CD14-positive monocyte (primary cell): Measurements from ENCODE around the gene CANX. TPM values are rescaled to one million over a fixed set of nuclear protein-coding genes. Genes with fewer than 3 reads are reported as not detected.

Experiments
- DNase-seq, 3 donors: peaks; one replicate each; pipeline ENCODE4 v3.0.0-alpha.2; 2011 to 2022
- H2AFZ ChIP-seq: 2 replicates; pipeline ENCODE4 v1.6.0; 2012; ENCODE audit warnings: mild to moderate bottlenecking, low read depth, low read length, inconsistent platforms; ENCODE audit not compliant: insufficient read depth, poor library complexity, severe bottlenecking
- H3K27ac ChIP-seq, 2 donors: 1 replicate in 1 of 2; 2 replicates in 1 of 2; pipeline ENCODE4 v1.5.1; 2012 to 2013; ENCODE audit warnings: low read length in 2 of 2, control low read depth in 1 of 2, inconsistent platforms in 1 of 2, low read depth in 1 of 2, mild to moderate bottlenecking in 1 of 2
- H3K27me3 ChIP-seq, 2 donors: one replicate each; pipeline versions ENCODE4 v1.6.0 to v1.6.1; 2011 to 2013; ENCODE audit warnings: low read length in 2 of 2; ENCODE audit not compliant: control insufficient read depth in 2 of 2, insufficient read depth in 2 of 2
- H3K36me3 ChIP-seq, 2 donors: replicated peaks in 1 of 2; 1 replicate in 1 of 2; 2 replicates in 1 of 2; pipeline versions ENCODE4 v1.5.1 to v1.6.1; 2012 to 2013; ENCODE audit warnings: low read length in 2 of 2, control low read depth in 1 of 2, inconsistent platforms in 1 of 2, mild to moderate bottlenecking in 1 of 2; ENCODE audit not compliant: insufficient read depth in 2 of 2, control insufficient read depth in 1 of 2
- H3K4me1 ChIP-seq, 2 donors: 1 replicate in 1 of 2; 2 replicates in 1 of 2; pipeline versions ENCODE4 v1.5.1 to v1.6.1; 2012 to 2013; ENCODE audit warnings: low read length in 2 of 2, control low read depth in 1 of 2, inconsistent platforms in 1 of 2, mild to moderate bottlenecking in 1 of 2, moderate library complexity in 1 of 2; ENCODE audit not compliant: insufficient read depth in 2 of 2, control insufficient read depth in 1 of 2
- H3K4me2 ChIP-seq: replicated peaks from 2 replicates; pipeline ENCODE3; 2012; ENCODE audit warnings: low read length, moderate library complexity, mild to moderate bottlenecking; ENCODE audit not compliant: poor library complexity, severe bottlenecking; ENCODE audit errors: extremely low read depth
- H3K4me3 ChIP-seq, 3 experiments: fragments of 200-600 bp in 1 of 3; sonication (generic) in 1 of 3; replicated peaks in 1 of 3; 1 replicate in 2 of 3; 2 replicates in 1 of 3; pipeline ENCODE4 v1.5.1; 2011 to 2013; ENCODE audit warnings: low read length in 3 of 3, mild to moderate bottlenecking in 3 of 3, control low read depth in 2 of 3, low read depth in 2 of 3, inconsistent platforms in 1 of 3, moderate library complexity in 1 of 3
- H3K79me2 ChIP-seq: 2 replicates; pipeline ENCODE4 v1.6.0; 2012; ENCODE audit warnings: mild to moderate bottlenecking, control low read depth, inconsistent platforms, low read length, moderate library complexity; ENCODE audit not compliant: insufficient read depth
- H3K9ac ChIP-seq: 2 replicates; pipeline ENCODE4 v1.6.0; 2017; ENCODE audit warnings: low read length, mild to moderate bottlenecking; ENCODE audit not compliant: insufficient read depth, poor library complexity, severe bottlenecking
- H3K9me3 ChIP-seq, 2 donors: replicated peaks in 1 of 2; 1 replicate in 1 of 2; 2 replicates in 1 of 2; pipeline versions ENCODE4 v1.5.1 to v1.6.1; 2012 to 2013; ENCODE audit warnings: low read length in 2 of 2, control low read depth in 1 of 2; ENCODE audit not compliant: control insufficient read depth in 1 of 2, insufficient read depth in 1 of 2
- H4K20me1 ChIP-seq: 2 replicates; pipeline ENCODE4 v1.6.0; 2012; ENCODE audit warnings: mild to moderate bottlenecking, low read length, control low read depth, moderate library complexity; ENCODE audit not compliant: insufficient read depth
- H3K27ac Mint-ChIP-seq, 7 donors: one replicate each; pipeline ENCODE4 v1.8.0; 2020; ENCODE audit warnings: mild to moderate bottlenecking in 7 of 7, mixed read lengths in 7 of 7, moderate library complexity in 6 of 7, inconsistent platforms in 2 of 7
- H3K27me3 Mint-ChIP-seq, 3 donors: one replicate each; pipeline ENCODE4 v1.8.0; 2021 to 2022; ENCODE audit warnings: low read depth in 3 of 3, mild to moderate bottlenecking in 3 of 3, mixed read lengths in 3 of 3, moderate library complexity in 3 of 3, inconsistent platforms in 1 of 3
- H3K36me3 Mint-ChIP-seq, 2 donors: one replicate each; pipeline ENCODE4 v1.8.0; 2020; ENCODE audit warnings: mixed read lengths in 2 of 2, inconsistent platforms in 1 of 2, mild to moderate bottlenecking in 1 of 2
- H3K4me1 Mint-ChIP-seq: one replicate; pipeline ENCODE4 v1.8.0; 2020; ENCODE audit warnings: mild to moderate bottlenecking, mixed read lengths
- H3K4me3 Mint-ChIP-seq, 2 donors: one replicate each; pipeline ENCODE4 v1.8.0; 2020; ENCODE audit warnings: mild to moderate bottlenecking in 2 of 2, mixed read lengths in 2 of 2, moderate library complexity in 1 of 2
- H3K9me3 Mint-ChIP-seq, 7 donors: one replicate each; pipeline ENCODE4 v1.8.0; 2020 to 2022; ENCODE audit warnings: mixed read lengths in 7 of 7, mild to moderate bottlenecking in 6 of 7, moderate library complexity in 6 of 7, inconsistent platforms in 2 of 7
- WGBS: methylation state at CpG from one replicate; pipeline ENCODE4 v1.1.5; 2013; ENCODE audit warnings: missing lambda C conversion rate; ENCODE audit not compliant: insufficient coverage; 5-methylcytosine and 5-hydroxymethylcytosine counted together
- intact Hi-C, 2 donors: fragments of 100-400 bp; cut with micrococcal nuclease; formaldehyde crosslinking; loops; one replicate each; pipeline versions ENCODE4 v1.15.0 to v1.15.1; 2023
- polyA plus RNA-seq, 3 donors: library from polyadenylated mRNA; depleted of rRNA in 1 of 3; unstranded in 2 of 3; stranded (reverse) in 1 of 3; fragments of 300-500 nt in 2 of 3; fragments of >200 nt in 1 of 3; fragmentation: Illumina TruSeq in 2 of 3; gene quantifications; 1 replicate in 2 of 3; 2 replicates in 1 of 3; pipeline ENCODE4 v1.2.3, GENCODE V29; 2012 to 2021
- TF ChIP-seq, protein P1 (sequence below): fragments of 200-600 bp; IDR thresholded peaks from one replicate; pipeline ENCODE4 v1.8.0; 2022; ENCODE audit warnings: antibody characterized with exemption, mild to moderate bottlenecking

The CANX gene
- polyA plus RNA-seq, 3 donors = 78.1 to 368 (median 259) TPM

GRCh38 chr5:179694561-179694960 lies 4.2 kb upstream of the CANX start:
- intact Hi-C loops = loop anchor here in 1 of 2 donors (10.0 kb wide), 1 partner anchor 70 kb away; the partner anchor contains the start of gene HNRNPH1
- H3K9me3 Mint-ChIP-seq = no peaks in the 10 kb centered on the region
- no peaks in the 10 kb centered on the region for H3K36me3 Mint-ChIP-seq

GRCh38 chr5:179696603-179697002 lies 2.2 kb upstream of the CANX start:
- WGBS = 20% methylated on average over 1 of the region's 3 CpGs
- Histone ChIP-seq H3K9me3 (no peaks in the 10 kb centered on the region), H3K27me3 (no peaks in the 10 kb centered on the region), H2AFZ (peak overlapping the region; percentile 14), H3K4me3 (no peak overlapping the region), H3K4me2 (no peak overlapping the region), H3K4me1 (peaks cover 46 to 64% of the 10 kb centered on the region in 2 donors), H3K27ac (peak overlapping the region in 1 of 2 donors; percentile 99), H3K79me2 (peaks cover 38% of the 10 kb centered on the region), H4K20me1 (peaks cover 15% of the 10 kb centered on the region), H3K9ac (no peak overlapping the region), H3K36me3 (peaks cover 0 to 4% of the 10 kb centered on the region in 2 donors)
- Mint-ChIP-seq H3K4me3 (no peak overlapping the region), H3K27ac (peak overlapping the region; percentile 9 to 100 (median 69)), H3K27me3 (peaks cover 1 to 2% (median 2%) of the 10 kb centered on the region in 3 donors), H3K4me1 (peaks cover 44% of the 10 kb centered on the region), H3K9me3 (no peaks in the 10 kb centered on the region), H3K36me3 (peaks cover 0 to 4% of the 10 kb centered on the region in 2 donors)
- intact Hi-C loops = loop anchor here in 1 of 2 donors (10.0 kb wide), 1 partner anchor 72 kb away; the partner anchor contains the start of gene HNRNPH1
- DNase-seq = peak in 1 of 3 donors; percentile 23
- TF ChIP-seq, protein P1, sequence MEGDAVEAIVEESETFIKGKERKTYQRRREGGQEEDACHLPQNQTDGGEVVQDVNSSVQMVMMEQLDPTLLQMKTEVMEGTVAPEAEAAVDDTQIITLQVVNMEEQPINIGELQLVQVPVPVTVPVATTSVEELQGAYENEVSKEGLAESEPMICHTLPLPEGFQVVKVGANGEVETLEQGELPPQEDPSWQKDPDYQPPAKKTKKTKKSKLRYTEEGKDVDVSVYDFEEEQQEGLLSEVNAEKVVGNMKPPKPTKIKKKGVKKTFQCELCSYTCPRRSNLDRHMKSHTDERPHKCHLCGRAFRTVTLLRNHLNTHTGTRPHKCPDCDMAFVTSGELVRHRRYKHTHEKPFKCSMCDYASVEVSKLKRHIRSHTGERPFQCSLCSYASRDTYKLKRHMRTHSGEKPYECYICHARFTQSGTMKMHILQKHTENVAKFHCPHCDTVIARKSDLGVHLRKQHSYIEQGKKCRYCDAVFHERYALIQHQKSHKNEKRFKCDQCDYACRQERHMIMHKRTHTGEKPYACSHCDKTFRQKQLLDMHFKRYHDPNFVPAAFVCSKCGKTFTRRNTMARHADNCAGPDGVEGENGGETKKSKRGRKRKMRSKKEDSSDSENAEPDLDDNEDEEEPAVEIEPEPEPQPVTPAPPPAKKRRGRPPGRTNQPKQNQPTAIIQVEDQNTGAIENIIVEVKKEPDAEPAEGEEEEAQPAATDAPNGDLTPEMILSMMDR = no peak

More at GRCh38 chr5:179694561-179694960, 4.2 kb upstream of the CANX start:
- no peak overlapping the region for H3K4me3 Mint-ChIP-seq
- DNase-seq = peak in 2 of 3 donors; percentile 26 to 33
- no peak overlapping the region for H3K4me3 ChIP-seq
- no peak overlapping the region for H3K27ac ChIP-seq
- peaks cover 1 to 2% (median 1%) of the 10 kb centered on the region in 3 donors for H3K27me3 Mint-ChIP-seq
- H3K36me3 ChIP-seq = no peaks in the 10 kb centered on the region
- no peaks in the 10 kb centered on the region for H4K20me1 ChIP-seq
- no peak overlapping the region for H3K4me2 ChIP-seq
- no peaks in the 10 kb centered on the region for H3K27me3 ChIP-seq
- H3K79me2 ChIP-seq = peaks cover 17% of the 10 kb centered on the region
- no peaks in the 10 kb centered on the region for H3K9me3 ChIP-seq
- H3K4me1 Mint-ChIP-seq = peaks cover 27% of the 10 kb centered on the region
- peaks cover 31 to 43% of the 10 kb centered on the region in 2 donors for H3K4me1 ChIP-seq
- TF ChIP-seq, protein P1 = no peak
- peak overlapping the region in 2 of 7 donors; percentile 9 to 72 for H3K27ac Mint-ChIP-seq
- WGBS = 0% methylated on average over 4 of the region's 6 CpGs
- no peak overlapping the region for H2AFZ ChIP-seq
- H3K9ac ChIP-seq = no peak overlapping the region
